ENCODE measurements around the gene SLC4A2. TPM values are rescaled to one million over a fixed set of nuclear protein-coding genes. Genes with fewer than 3 reads are reported as not detected.

Gene SLC4A2
- total RNA-seq, 1 experiment from 2014 or later: 164 TPM

DNA sequence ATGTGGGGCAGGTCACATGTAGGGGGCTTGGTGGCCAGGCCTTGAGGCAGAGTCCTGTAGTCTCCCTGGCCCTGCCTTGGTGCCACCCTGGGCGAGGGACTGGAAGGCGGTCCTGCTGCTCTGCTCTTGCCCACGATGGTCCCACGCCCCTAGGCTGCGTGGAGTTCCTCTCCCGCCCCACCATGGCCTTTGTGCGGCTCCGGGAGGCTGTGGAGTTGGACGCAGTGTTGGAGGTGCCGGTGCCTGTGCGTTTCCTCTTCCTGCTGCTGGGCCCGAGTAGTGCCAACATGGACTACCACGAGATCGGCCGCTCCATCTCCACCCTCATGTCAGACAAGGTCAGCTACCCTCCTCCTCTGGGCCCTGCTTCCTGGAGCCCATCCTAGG is 11.2 kb downstream of the SLC4A2 start (continued):
- no peak for TF ChIP-seq ATF2 (CRISPR knock-in tag; IDR thresholded peaks at IDR 0.05; ENCODE audit: borderline replicate concordance, low read depth)
- TF ChIP-seq ZNF263 (CRISPR knock-in tag; IDR thresholded peaks at IDR 0.05; ENCODE audit: low read depth): no peak
- TF ChIP-seq JAZF1 (CRISPR knock-in tag; IDR thresholded peaks at IDR 0.05): no peak
- TF ChIP-seq GRHL2 (CRISPR knock-in tag; IDR thresholded peaks at IDR 0.05; ENCODE audit: insufficient replicate concordance, severe bottlenecking): no peak
- TF ChIP-seq SP1 (CRISPR knock-in tag; conservative IDR thresholded peaks at IDR 0.05): no peak
- TF ChIP-seq TCF7 (CRISPR knock-in tag; IDR thresholded peaks at IDR 0.05; ENCODE audit: low read depth): no peak
- no peak for TF ChIP-seq MLX (CRISPR knock-in tag; IDR thresholded peaks at IDR 0.05)
- TF ChIP-seq IRF2 (CRISPR knock-in tag; IDR thresholded peaks at IDR 0.05; ENCODE audit: borderline replicate concordance, low read depth): no peak
- TF ChIP-seq ZNF423 (CRISPR knock-in tag; IDR thresholded peaks at IDR 0.05): no peak
- TF ChIP-seq ZNF416 (CRISPR knock-in tag; IDR thresholded peaks at IDR 0.05): no peak
- TF ChIP-seq NFYB (CRISPR knock-in tag; conservative IDR thresholded peaks at IDR 0.05; ENCODE audit: low read depth): no peak
- no peak for TF ChIP-seq ATF1 (CRISPR knock-in tag; IDR thresholded peaks at IDR 0.05)
- no peak for TF ChIP-seq TEAD4 (CRISPR knock-in tag; IDR thresholded peaks at IDR 0.05)

- CTCF ChIA-PET: interaction anchor here (1.1 kb wide), 1 partner anchor 45 kb away, joined by 3 read pairs; no protein-coding TSS in a partner anchor
- peaks cover 50% of the 10 kb centered on the region for H3K36me3 Mint-ChIP-seq
- POLR2A ChIA-PET: no interaction called here
- TF ChIP-seq, protein P1, sequence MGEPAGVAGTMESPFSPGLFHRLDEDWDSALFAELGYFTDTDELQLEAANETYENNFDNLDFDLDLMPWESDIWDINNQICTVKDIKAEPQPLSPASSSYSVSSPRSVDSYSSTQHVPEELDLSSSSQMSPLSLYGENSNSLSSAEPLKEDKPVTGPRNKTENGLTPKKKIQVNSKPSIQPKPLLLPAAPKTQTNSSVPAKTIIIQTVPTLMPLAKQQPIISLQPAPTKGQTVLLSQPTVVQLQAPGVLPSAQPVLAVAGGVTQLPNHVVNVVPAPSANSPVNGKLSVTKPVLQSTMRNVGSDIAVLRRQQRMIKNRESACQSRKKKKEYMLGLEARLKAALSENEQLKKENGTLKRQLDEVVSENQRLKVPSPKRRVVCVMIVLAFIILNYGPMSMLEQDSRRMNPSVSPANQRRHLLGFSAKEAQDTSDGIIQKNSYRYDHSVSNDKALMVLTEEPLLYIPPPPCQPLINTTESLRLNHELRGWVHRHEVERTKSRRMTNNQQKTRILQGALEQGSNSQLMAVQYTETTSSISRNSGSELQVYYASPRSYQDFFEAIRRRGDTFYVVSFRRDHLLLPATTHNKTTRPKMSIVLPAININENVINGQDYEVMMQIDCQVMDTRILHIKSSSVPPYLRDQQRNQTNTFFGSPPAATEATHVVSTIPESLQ (CRISPR knock-in tag; IDR thresholded peaks at IDR 0.05): no peak
- TF ChIP-seq, protein P2, sequence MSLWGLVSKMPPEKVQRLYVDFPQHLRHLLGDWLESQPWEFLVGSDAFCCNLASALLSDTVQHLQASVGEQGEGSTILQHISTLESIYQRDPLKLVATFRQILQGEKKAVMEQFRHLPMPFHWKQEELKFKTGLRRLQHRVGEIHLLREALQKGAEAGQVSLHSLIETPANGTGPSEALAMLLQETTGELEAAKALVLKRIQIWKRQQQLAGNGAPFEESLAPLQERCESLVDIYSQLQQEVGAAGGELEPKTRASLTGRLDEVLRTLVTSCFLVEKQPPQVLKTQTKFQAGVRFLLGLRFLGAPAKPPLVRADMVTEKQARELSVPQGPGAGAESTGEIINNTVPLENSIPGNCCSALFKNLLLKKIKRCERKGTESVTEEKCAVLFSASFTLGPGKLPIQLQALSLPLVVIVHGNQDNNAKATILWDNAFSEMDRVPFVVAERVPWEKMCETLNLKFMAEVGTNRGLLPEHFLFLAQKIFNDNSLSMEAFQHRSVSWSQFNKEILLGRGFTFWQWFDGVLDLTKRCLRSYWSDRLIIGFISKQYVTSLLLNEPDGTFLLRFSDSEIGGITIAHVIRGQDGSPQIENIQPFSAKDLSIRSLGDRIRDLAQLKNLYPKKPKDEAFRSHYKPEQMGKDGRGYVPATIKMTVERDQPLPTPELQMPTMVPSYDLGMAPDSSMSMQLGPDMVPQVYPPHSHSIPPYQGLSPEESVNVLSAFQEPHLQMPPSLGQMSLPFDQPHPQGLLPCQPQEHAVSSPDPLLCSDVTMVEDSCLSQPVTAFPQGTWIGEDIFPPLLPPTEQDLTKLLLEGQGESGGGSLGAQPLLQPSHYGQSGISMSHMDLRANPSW (CRISPR knock-in tag; conservative IDR thresholded peaks at IDR 0.05; ENCODE audit: low read depth): no peak
- no peak for TF ChIP-seq ZNF138 (CRISPR knock-in tag; conservative IDR thresholded peaks at IDR 0.05)
- TF ChIP-seq, protein P3, sequence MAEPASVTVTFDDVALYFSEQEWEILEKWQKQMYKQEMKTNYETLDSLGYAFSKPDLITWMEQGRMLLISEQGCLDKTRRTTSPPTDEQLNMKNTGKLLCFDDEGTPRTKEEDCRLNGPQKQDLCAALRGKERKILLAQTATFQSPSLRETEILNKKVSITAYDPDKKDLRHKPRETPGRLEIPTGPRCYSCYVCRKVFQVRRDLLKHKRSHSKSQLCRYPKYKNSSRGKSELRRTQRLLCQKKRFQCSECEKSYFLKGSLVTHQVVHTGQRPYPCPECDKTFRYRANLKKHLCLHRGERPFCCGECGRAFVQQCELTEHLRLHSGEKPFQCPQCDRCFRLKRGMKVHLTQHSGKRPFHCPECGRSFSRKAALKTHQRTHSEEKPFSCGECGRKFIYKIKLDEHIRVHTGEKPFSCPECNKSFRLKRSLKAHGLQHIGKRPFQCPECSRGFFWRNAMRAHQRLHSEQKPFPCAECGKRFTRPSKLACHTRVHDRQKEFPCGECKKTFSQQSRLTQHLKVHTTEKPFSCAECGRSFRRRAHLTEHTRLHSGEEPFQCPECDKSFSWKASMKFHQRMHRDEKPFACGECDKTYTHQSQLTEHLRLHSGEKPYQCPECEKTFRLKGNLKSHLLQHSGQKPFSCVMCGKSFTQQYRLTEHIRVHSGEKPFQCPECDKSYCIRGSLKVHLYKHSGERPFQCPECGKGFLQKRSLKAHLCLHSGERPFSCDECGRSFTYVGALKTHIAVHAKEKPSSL (CRISPR knock-in tag; conservative IDR thresholded peaks at IDR 0.05): no peak
- no peak for TF ChIP-seq ELF4 (CRISPR knock-in tag; IDR thresholded peaks at IDR 0.05; ENCODE audit: low read depth)
- TF ChIP-seq, protein P4, sequence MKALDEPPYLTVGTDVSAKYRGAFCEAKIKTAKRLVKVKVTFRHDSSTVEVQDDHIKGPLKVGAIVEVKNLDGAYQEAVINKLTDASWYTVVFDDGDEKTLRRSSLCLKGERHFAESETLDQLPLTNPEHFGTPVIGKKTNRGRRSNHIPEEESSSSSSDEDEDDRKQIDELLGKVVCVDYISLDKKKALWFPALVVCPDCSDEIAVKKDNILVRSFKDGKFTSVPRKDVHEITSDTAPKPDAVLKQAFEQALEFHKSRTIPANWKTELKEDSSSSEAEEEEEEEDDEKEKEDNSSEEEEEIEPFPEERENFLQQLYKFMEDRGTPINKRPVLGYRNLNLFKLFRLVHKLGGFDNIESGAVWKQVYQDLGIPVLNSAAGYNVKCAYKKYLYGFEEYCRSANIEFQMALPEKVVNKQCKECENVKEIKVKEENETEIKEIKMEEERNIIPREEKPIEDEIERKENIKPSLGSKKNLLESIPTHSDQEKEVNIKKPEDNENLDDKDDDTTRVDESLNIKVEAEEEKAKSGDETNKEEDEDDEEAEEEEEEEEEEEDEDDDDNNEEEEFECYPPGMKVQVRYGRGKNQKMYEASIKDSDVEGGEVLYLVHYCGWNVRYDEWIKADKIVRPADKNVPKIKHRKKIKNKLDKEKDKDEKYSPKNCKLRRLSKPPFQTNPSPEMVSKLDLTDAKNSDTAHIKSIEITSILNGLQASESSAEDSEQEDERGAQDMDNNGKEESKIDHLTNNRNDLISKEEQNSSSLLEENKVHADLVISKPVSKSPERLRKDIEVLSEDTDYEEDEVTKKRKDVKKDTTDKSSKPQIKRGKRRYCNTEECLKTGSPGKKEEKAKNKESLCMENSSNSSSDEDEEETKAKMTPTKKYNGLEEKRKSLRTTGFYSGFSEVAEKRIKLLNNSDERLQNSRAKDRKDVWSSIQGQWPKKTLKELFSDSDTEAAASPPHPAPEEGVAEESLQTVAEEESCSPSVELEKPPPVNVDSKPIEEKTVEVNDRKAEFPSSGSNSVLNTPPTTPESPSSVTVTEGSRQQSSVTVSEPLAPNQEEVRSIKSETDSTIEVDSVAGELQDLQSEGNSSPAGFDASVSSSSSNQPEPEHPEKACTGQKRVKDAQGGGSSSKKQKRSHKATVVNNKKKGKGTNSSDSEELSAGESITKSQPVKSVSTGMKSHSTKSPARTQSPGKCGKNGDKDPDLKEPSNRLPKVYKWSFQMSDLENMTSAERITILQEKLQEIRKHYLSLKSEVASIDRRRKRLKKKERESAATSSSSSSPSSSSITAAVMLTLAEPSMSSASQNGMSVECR (CRISPR knock-in tag; IDR thresholded peaks at IDR 0.05; ENCODE audit: borderline replicate concordance): no peak
- TF ChIP-seq USF1 (CRISPR knock-in tag; IDR thresholded peaks at IDR 0.05): no peak
- no peak for TF ChIP-seq SMAD3 (CRISPR knock-in tag; IDR thresholded peaks at IDR 0.05; ENCODE audit: borderline replicate concordance)
- no peak for TF ChIP-seq PRRX2 (CRISPR knock-in tag; IDR thresholded peaks at IDR 0.05)
Measured at GRCh38 chr7:151071032-151071866, 11.9 kb downstream of the SLC4A2 start.

More at GRCh38 chr7:151071032-151071866, 11.9 kb downstream of the SLC4A2 start:
- Mint-ChIP-seq H3K4me1 (peaks cover 19% of the 10 kb centered on the region), H3K27me3 (ENCODE audit: low read depth) (no peaks in the 10 kb centered on the region), H3K9me3 (no peaks in the 10 kb centered on the region), H3K4me3 (no peak overlapping the region), H3K27ac (no peak overlapping the region)
- DNase-seq (ENCODE audit: low spot score) (no peak), ATAC-seq (no peak)
